Transverse colon (tissue), 4 donors: ENCODE results near the gene PDE8B.

ENCODE experiments used
- CTCF ChIP-seq, 5 experiments: fragments of 200-600 bp in 3 of 5; fragments of 450-650 bp in 2 of 5; sonication (generic) in 3 of 5; IDR thresholded peaks; 1 replicate in 2 of 5; 2 replicates in 3 of 5; pipeline ENCODE4 v1.5.1; 2016 to 2017; ENCODE audit warnings: antibody characterized with exemption in 5 of 5, inconsistent platforms in 3 of 5, mild to moderate bottlenecking in 2 of 5, moderate library complexity in 1 of 5
- EP300 ChIP-seq: sonication (generic); formaldehyde crosslinking; IDR thresholded peaks from one replicate; pipeline ENCODE4 v1.6.1; 2017; ENCODE audit warnings: antibody characterized with exemption, low read depth
- POLR2A ChIP-seq: fragments of 450-650 bp; IDR thresholded peaks from one replicate; pipeline ENCODE4 v1.6.1; 2016; ENCODE audit warnings: antibody characterized with exemption, mild to moderate bottlenecking, moderate library complexity
- POLR2AphosphoS5 ChIP-seq, 3 donors: sonication (generic); formaldehyde crosslinking; IDR thresholded peaks; one replicate each; pipeline ENCODE4 v1.6.1; 2016; ENCODE audit warnings: antibody characterized with exemption in 3 of 3

- TF ChIP-seq CTCF (IDR thresholded peaks at IDR 0.05) (peak in 2 of 5 experiments; percentile 13 to 15), EP300 (no peak), POLR2A (no peak), POLR2AphosphoS5 (IDR thresholded peaks at IDR 0.05) (no peak)
Measured at GRCh38 chr5:77437194-77437593, 226.7 kb downstream of the PDE8B start.
